Thoracic aorta (tissue), 2 donors: ENCODE results near the gene AP4S1. TPM values are rescaled to one million over a fixed set of nuclear protein-coding genes. Genes with fewer than 3 reads are reported as not detected.

Experiments
- ATAC-seq: fragments of 150-250 bp; one replicate; pipeline ENCODE4 v1.8.0; 2017; ENCODE audit warnings: low read depth; ENCODE audit not compliant: insufficient number of reproducible peaks, low FRiP score
- DNase-seq: peaks from one replicate; pipeline ENCODE4 v3.0.0-alpha.2; 2020; ENCODE audit warnings: low spot score
- H3K27ac ChIP-seq, 2 donors: fragments of 200-600 bp; sonication (generic); 1 replicate in 1 of 2; 2 replicates in 1 of 2; pipeline ENCODE4 v1.5.1; 2016; ENCODE audit warnings: mild to moderate bottlenecking in 2 of 2, moderate library complexity in 2 of 2
- H3K27me3 ChIP-seq: fragments of 200-600 bp; sonication (generic); replicated peaks from 2 replicates; pipeline ENCODE4 v1.6.0; 2016; ENCODE audit warnings: mild to moderate bottlenecking; ENCODE audit not compliant: insufficient read depth
- H3K36me3 ChIP-seq: fragments of 200-600 bp; sonication (generic); one replicate; pipeline ENCODE4 v1.5.1; 2016
- H3K4me1 ChIP-seq, 2 donors: fragments of 200-600 bp; sonication (generic); 1 replicate in 1 of 2; 2 replicates in 1 of 2; pipeline versions ENCODE4 v1.5.1 to v1.6.0; 2016; ENCODE audit warnings: low read depth in 2 of 2, mild to moderate bottlenecking in 1 of 2; ENCODE audit not compliant: control insufficient read depth in 1 of 2
- H3K4me3 ChIP-seq: fragments of 200-600 bp; sonication (generic); 2 replicates; pipeline ENCODE4 v1.5.1; 2016; ENCODE audit warnings: mild to moderate bottlenecking
- H3K9me3 ChIP-seq: fragments of 200-600 bp; sonication (generic); 2 replicates; pipeline ENCODE4 v1.5.1; 2016
- total RNA-seq, 2 donors: library from RNA; depleted of rRNA; stranded (reverse); fragments of >200 nt; gene quantifications; one replicate each; pipeline versions ENCODE4 v1.1.0 to v1.2.3, GENCODE V29; 2016
- TF ChIP-seq, protein P1 (sequence below): fragments of 200-600 bp; sonication (generic); IDR thresholded peaks from one replicate; pipeline ENCODE4 v1.5.1; 2019; ENCODE audit warnings: antibody characterized with exemption

Gene AP4S1
- total RNA-seq, 2 donors from 2014 or later: 6.0 to 14.9 TPM

DNA sequence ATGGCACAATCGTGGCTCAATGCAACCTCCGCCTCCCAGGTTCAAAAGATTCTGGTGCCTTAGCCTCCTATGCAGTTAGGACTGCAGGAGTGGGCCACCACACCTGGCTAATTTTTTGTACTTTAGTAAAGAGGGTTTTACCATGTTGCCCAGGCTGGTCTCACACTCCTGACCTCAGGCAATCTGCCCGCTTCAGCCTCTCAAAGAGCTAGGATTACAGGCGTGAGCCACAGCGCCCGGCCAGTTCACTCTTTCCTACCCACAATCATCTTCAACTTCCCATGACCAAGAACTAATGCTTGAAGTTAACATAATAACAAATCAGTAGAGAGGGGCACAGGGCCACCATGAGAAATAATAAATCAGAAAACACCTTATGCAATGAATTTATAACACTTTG lies 99.8 kb downstream of the AP4S1 start:
- Histone ChIP-seq H3K9me3 (no peaks in the 10 kb centered on the region), H3K27ac (no peak overlapping the region), H3K4me1 (peaks cover 0 to 9% of the 10 kb centered on the region in 2 donors), H3K27me3 (no peaks in the 10 kb centered on the region), H3K4me3 (no peak overlapping the region), H3K36me3 (peaks cover 45% of the 10 kb centered on the region)
- DNase-seq (no peak), ATAC-seq (no peak)
- TF ChIP-seq, protein P1, sequence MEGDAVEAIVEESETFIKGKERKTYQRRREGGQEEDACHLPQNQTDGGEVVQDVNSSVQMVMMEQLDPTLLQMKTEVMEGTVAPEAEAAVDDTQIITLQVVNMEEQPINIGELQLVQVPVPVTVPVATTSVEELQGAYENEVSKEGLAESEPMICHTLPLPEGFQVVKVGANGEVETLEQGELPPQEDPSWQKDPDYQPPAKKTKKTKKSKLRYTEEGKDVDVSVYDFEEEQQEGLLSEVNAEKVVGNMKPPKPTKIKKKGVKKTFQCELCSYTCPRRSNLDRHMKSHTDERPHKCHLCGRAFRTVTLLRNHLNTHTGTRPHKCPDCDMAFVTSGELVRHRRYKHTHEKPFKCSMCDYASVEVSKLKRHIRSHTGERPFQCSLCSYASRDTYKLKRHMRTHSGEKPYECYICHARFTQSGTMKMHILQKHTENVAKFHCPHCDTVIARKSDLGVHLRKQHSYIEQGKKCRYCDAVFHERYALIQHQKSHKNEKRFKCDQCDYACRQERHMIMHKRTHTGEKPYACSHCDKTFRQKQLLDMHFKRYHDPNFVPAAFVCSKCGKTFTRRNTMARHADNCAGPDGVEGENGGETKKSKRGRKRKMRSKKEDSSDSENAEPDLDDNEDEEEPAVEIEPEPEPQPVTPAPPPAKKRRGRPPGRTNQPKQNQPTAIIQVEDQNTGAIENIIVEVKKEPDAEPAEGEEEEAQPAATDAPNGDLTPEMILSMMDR: no peak

DNA sequence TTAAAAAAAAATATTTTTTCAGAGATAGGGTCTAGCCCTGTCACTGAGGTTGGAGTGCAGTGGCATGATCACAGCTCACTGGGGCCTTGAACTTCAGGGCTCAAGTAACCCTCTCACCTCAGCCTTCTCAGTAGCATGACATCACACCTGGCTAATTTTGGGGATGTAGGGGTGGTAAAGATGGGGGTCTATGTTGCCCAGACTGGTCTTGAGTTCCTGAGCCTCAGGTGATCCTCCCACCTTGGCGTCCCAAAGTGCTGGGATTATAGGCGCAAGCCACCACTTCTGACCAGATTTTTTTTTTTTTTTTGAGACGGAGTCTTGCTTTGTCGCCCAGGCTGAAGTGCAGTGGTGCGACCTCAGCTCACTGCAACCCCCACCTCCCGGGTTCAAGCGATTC lies 101.2 kb downstream of the AP4S1 start:
- no peak overlapping the region for H3K27ac ChIP-seq
- no peaks in the 10 kb centered on the region for H3K9me3 ChIP-seq
- DNase-seq: no peak
- ATAC-seq: no peak
- H3K4me1 ChIP-seq: peaks cover 0 to 9% of the 10 kb centered on the region in 2 donors
- TF ChIP-seq, protein P1: no peak
- peaks cover 44% of the 10 kb centered on the region for H3K36me3 ChIP-seq
- no peak overlapping the region for H3K4me3 ChIP-seq
- H3K27me3 ChIP-seq: no peaks in the 10 kb centered on the region

DNA sequence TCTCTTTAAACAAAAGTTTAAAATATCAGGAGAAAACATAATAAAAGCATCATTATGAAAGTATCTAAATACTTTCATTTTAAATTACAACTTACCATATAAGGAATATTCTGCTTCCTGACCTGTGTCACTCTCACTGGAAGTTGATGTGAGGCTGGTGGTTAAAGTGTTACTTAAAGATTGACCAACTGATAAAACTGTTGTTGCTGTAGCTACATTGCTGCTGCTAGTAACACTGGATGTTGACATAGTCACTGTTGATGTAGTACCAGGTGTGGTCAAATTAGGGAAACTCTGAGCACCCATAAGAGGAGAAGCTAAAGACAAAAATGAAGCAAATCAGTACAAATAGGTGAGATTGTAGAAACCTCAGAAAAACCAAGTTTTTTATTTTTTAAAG lies 102.2 kb downstream of the AP4S1 start:
- no peak for ATAC-seq
- Histone ChIP-seq H3K27ac (no peak overlapping the region), H3K4me1 (peaks cover 0 to 9% of the 10 kb centered on the region in 2 donors), H3K27me3 (no peaks in the 10 kb centered on the region), H3K9me3 (no peaks in the 10 kb centered on the region), H3K4me3 (no peak overlapping the region), H3K36me3 (peaks cover 34% of the 10 kb centered on the region)
- no peak for DNase-seq
- TF ChIP-seq, protein P1: no peak

DNA sequence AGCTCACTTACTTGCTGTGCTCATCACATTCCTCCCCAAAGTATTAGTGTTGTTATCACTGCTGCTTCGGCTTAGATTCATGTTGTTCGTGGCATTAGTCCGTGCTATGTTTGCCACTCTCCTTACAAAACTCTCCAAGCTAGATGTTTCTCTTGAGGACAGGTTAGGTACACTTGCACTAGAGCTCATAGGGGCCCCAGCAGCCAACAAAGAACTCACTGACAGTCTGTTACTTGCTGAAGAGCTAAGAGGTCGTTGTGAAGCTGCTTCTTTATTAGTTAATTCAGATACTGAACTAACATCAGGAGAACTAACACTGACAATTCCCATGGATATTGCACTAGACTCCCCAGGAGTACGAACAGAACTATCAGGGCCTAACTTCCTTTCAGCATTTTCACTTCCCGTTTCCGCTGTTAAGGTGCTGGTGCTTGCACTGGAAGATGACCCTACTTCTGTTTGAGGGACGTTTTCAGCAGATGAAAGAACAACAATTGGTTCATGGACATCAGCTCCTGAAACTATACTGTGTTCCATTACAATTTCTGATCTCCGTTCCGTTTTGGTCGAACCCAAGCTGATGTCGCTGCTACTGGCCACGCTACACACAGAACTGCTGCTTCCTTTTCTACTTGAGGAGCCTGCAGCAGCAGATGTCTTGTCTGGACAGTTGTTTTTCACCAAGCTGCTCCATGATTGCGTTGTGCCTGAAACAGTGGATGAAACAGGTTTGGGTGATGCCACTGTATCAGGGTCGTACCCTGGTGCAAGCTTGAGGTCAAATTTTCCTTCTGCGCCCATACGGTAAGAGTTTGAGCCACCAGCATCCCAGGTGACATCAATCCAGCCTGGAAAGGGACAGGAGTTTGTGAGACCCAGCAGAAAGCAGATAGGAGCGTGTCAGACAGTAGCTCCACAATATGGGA lies 103.4 kb downstream of the AP4S1 start:
- peaks cover 30% of the 10 kb centered on the region for H3K36me3 ChIP-seq
- TF ChIP-seq, protein P1: no peak
- no peak overlapping the region for H3K27ac ChIP-seq
- DNase-seq: no peak
- no peak overlapping the region for H3K4me3 ChIP-seq
- H3K9me3 ChIP-seq: no peaks in the 10 kb centered on the region
- H3K4me1 ChIP-seq: peaks cover 0 to 9% of the 10 kb centered on the region in 2 donors
- H3K27me3 ChIP-seq: no peaks in the 10 kb centered on the region
- no peak for ATAC-seq

DNA sequence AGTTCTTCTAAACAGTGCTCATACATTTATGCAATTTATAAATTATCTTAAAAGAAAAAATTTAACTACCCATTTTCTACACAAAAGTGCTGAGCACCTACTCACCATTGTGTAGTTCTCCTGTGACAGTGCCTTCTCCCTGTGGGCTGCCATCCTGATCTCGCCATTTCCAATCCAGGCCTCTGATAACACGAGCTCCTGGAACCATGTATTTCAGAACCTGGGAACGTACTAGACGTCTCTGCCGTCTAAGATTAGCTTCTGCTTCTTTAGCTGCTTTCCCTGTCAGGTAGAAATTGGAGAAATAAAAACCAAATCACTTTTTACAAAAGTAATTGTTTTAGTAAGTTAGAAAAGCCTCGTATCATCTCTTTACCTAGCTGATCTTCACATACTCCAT lies 107.7 kb downstream of the AP4S1 start:
- H3K27ac ChIP-seq: no peak overlapping the region
- no peaks in the 10 kb centered on the region for H3K27me3 ChIP-seq
- peaks cover 26% of the 10 kb centered on the region for H3K36me3 ChIP-seq
- ATAC-seq (no peak), DNase-seq (no peak)
- peaks cover 0 to 8% of the 10 kb centered on the region in 2 donors for H3K4me1 ChIP-seq
- H3K9me3 ChIP-seq: no peaks in the 10 kb centered on the region
- TF ChIP-seq, protein P1: no peak
- no peak overlapping the region for H3K4me3 ChIP-seq
